ENCODE measurements around the gene KIRREL3. TPM values are rescaled to one million over a fixed set of nuclear protein-coding genes. Genes with fewer than 3 reads are reported as not detected.

Gene KIRREL3
- total and polyA plus RNA-seq, 2 of the 4 experiments (the other 2 are of a cell fraction) = 10.9 to 15.9 TPM

- no peak overlapping the region for H3K14ac ChIP-seq (replicated peaks; ENCODE audit: low read depth, low read length)
- no peak overlapping the region for H3K4ac ChIP-seq (ENCODE audit: low read depth, low read length)
- no peaks in the 10 kb centered on the region; the same call in 1 of the 2 replicates for H3K27me3 ChIP-seq (ENCODE audit: control insufficient read depth, insufficient read depth, low read length)
- ChIA-PET POLR2A (ENCODE audit: unreplicated experiment) (no interaction called here), CTCF (no interaction called here)
- no peak overlapping the region for H3K4me3 ChIP-seq (ENCODE audit: insufficient read depth, low read depth, low read length)
- H4K91ac ChIP-seq (ENCODE audit: insufficient read depth, low read depth, low read length) = no peak overlapping the region
- intact Hi-C loops (cut with micrococcal nuclease) = no loop called here
- no peak overlapping the region for H4K8ac ChIP-seq (ENCODE audit: low read depth in 2 of 2, low read length in 2 of 2)
- no peak overlapping the region for H3K18ac ChIP-seq (ENCODE audit: low read depth, low read length)
- no peak overlapping the region for H2BK20ac ChIP-seq (ENCODE audit: low read depth, low read length)
- DNase-seq (no peak), ATAC-seq (ENCODE audit: low read depth) (no peak)
- no peak overlapping the region for H2AK9ac ChIP-seq (replicated peaks; ENCODE audit: low read depth, low read length, poor library complexity)
- no peaks in the 10 kb centered on the region for H3K4me1 ChIP-seq (ENCODE audit: control insufficient read depth, insufficient read depth, low read length)
- no peak overlapping the region for H2BK120ac ChIP-seq (ENCODE audit: low read depth, low read length)
- H3K23ac ChIP-seq (ENCODE audit: low read depth, low read length) = no peak overlapping the region
- in situ Hi-C loops (cut with MboI; ENCODE audit: low sequenced_read_pairs) = no loop called here
- no peak overlapping the region for H2BK15ac ChIP-seq (ENCODE audit: low read depth, low read length)
- BruUV-seq (replicated peaks) = no TSS peak
- no peak overlapping the region for H3K4me2 ChIP-seq (ENCODE audit: low read depth, low read length)
- TF ChIP-seq ELK1 (IDR thresholded peaks at IDR 0.05; ENCODE audit: borderline replicate concordance, low read depth, low read length) = no peak
- TF ChIP-seq RCOR1 (IDR thresholded peaks at IDR 0.05; ENCODE audit: insufficient replicate concordance, low read length) = no peak
- no peak overlapping the region for H2AK5ac ChIP-seq (ENCODE audit: low read depth, low read length)
- no peak overlapping the region for H2AFZ ChIP-seq (replicated peaks; ENCODE audit: low read length, poor library complexity)
- H3K9me3 ChIP-seq (ENCODE audit: control insufficient read depth, insufficient read depth, low read length) = no peaks in the 10 kb centered on the region
- no peak overlapping the region for H3K56ac ChIP-seq (ENCODE audit: extremely low read depth, insufficient read depth, low read length)
- dilution Hi-C loops (cut with HindIII; ENCODE audit: low sequenced_read_pairs, unreplicated experiment) = no loop called here
- no peaks in the 10 kb centered on the region for H3K36me3 ChIP-seq (ENCODE audit: control insufficient read depth, insufficient read depth, low read length)
- WGBS, 2 experiments (ENCODE audit: extremely low coverage in 2 of 2, insufficient read length in 1 of 2) = 94% methylated on average over 3 of the region's 13 CpGs; no CpG with 5 or more reads in 1 of the 2 experiments
- H3K27ac ChIP-seq (ENCODE audit: insufficient read depth, low read length) = no peak overlapping the region
- H3K79me1 ChIP-seq (ENCODE audit: low read depth in 1 of 2, low read length in 2 of 2) = no peaks in the 10 kb centered on the region
- no peaks in the 10 kb centered on the region for H3K9me1 ChIP-seq (ENCODE audit: insufficient read depth, low read length)
- H2BK5ac ChIP-seq (ENCODE audit: low read depth, low read length, poor library complexity, severe bottlenecking) = no peak overlapping the region
- H4K5ac ChIP-seq (ENCODE audit: low read depth, low read length) = no peak overlapping the region
- no peak overlapping the region for H3K9ac ChIP-seq (ENCODE audit: low read depth, low read length)
- H4K20me1 ChIP-seq (ENCODE audit: insufficient read depth, low read length) = no peaks in the 10 kb centered on the region
Observed at GRCh38 chr11:126495281-126496220, 505.0 kb downstream of the KIRREL3 start.

Measured in IMR-90 (cell line).